HG03558 (cell line): ENCODE data around the gene DGCR2.

Source experiments
- ATAC-seq: cut with Tn5 transposase; IDR thresholded peaks from one replicate; pipeline ENCODE4 v1.9.1; 2021; ENCODE audit warnings: moderate number of reproducible peaks; ENCODE audit not compliant: unreplicated experiment; ENCODE audit errors: extremely low read depth

The DGCR2 gene

GRCh38 chr22:19128946-19129727, 6.9 kb upstream of the DGCR2 start:
- no peak for ATAC-seq

GRCh38 chr22:19128009-19128401, 5.8 kb upstream of the DGCR2 start:
- ATAC-seq = no peak

GRCh38 chr22:19127329-19128008, 5.3 kb upstream of the DGCR2 start:
- no peak for ATAC-seq

- no peak for ATAC-seq
Measured at GRCh38 chr22:19126309-19127273, 4.4 kb upstream of the DGCR2 start.

- no peak for ATAC-seq
Measured at GRCh38 chr22:19125474-19126308, 3.5 kb upstream of the DGCR2 start.

GRCh38 chr22:19125011-19125410, 2.8 kb upstream of the DGCR2 start:
- no peak for ATAC-seq

- no peak for ATAC-seq
Measured at GRCh38 chr22:19124377-19124776, 2.2 kb upstream of the DGCR2 start.

- ATAC-seq = no peak
Measured at GRCh38 chr22:19123936-19124335, 1.7 kb upstream of the DGCR2 start.

GRCh38 chr22:19122752-19123492, 710 bp upstream of the DGCR2 start:
- no peak for ATAC-seq

GRCh38 chr22:19121631-19122142, 525 bp downstream of the DGCR2 start:
- no peak for ATAC-seq

- ATAC-seq = no peak
Measured at GRCh38 chr22:19120829-19121630, 1.2 kb downstream of the DGCR2 start.

- no peak for ATAC-seq
Measured at GRCh38 chr22:19119949-19120348, 2.3 kb downstream of the DGCR2 start.

- peak; percentile 44 for ATAC-seq
Measured at GRCh38 chr22:19118329-19118880, 3.8 kb downstream of the DGCR2 start.

- no peak for ATAC-seq
Measured at GRCh38 chr22:19117111-19117512, 5.1 kb downstream of the DGCR2 start.

GRCh38 chr22:19115628-19116027, 6.6 kb downstream of the DGCR2 start:
- ATAC-seq = no peak

GRCh38 chr22:19114984-19115552, 7.1 kb downstream of the DGCR2 start:
- ATAC-seq = no peak

- no peak for ATAC-seq
Measured at GRCh38 chr22:19113429-19113828, 8.8 kb downstream of the DGCR2 start.

- no peak for ATAC-seq
Measured at GRCh38 chr22:19111584-19111983, 10.6 kb downstream of the DGCR2 start.
